AG04449 (cell line): ENCODE data around the gene UBXN7.
A peak's percentile ranks its signal among the peaks of the same experiment; 100 is the strongest.

Source experiments
- CTCF ChIA-PET: fragments of 350-600 bp; formaldehyde crosslinking; extraction: SDS; loops from one replicate; lab custom pipeline; 2021; ENCODE audit warnings: antibody characterized with exemption; lab: Yijun Ruan, JAX
- POLR2A ChIA-PET: fragments of 400-600, 350-600 bp; formaldehyde crosslinking; extraction: SDS; loops from one replicate; lab custom pipeline; 2020; ENCODE audit warnings: antibody characterized with exemption, inconsistent platforms; lab: Yijun Ruan, JAX
- DNase-seq: peaks from one replicate; pipeline ENCODE4 v3.0.0-alpha.2; 2010; ENCODE audit warnings: low read depth, low spot score
- H3K4me3 ChIP-seq: 2 replicates; pipeline ENCODE4 v1.5.1; 2011; ENCODE audit warnings: low read depth, mild to moderate bottlenecking, control low read depth, low read length
- TF ChIP-seq, protein P1 (sequence below): IDR thresholded peaks from one replicate; pipeline ENCODE4 v1.5.1; 2011; ENCODE audit warnings: mild to moderate bottlenecking, moderate library complexity, low read length, control low read depth, inconsistent platforms; ENCODE audit not compliant: insufficient read depth; ENCODE audit errors: missing control alignments

UBXN7 gene

GRCh38 chr3:196341137-196341536, 91.1 kb downstream of the UBXN7 start:
- POLR2A ChIA-PET = no interaction called here
- CTCF ChIA-PET = interaction anchor here (1.2 kb wide), 1 partner anchor 10 kb away, joined by 3 read pairs; no protein-coding TSS in a partner anchor
- H3K4me3 ChIP-seq = no peak overlapping the region
- DNase-seq = peak; percentile 14
- TF ChIP-seq, protein P1, sequence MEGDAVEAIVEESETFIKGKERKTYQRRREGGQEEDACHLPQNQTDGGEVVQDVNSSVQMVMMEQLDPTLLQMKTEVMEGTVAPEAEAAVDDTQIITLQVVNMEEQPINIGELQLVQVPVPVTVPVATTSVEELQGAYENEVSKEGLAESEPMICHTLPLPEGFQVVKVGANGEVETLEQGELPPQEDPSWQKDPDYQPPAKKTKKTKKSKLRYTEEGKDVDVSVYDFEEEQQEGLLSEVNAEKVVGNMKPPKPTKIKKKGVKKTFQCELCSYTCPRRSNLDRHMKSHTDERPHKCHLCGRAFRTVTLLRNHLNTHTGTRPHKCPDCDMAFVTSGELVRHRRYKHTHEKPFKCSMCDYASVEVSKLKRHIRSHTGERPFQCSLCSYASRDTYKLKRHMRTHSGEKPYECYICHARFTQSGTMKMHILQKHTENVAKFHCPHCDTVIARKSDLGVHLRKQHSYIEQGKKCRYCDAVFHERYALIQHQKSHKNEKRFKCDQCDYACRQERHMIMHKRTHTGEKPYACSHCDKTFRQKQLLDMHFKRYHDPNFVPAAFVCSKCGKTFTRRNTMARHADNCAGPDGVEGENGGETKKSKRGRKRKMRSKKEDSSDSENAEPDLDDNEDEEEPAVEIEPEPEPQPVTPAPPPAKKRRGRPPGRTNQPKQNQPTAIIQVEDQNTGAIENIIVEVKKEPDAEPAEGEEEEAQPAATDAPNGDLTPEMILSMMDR = no peak

DNA sequence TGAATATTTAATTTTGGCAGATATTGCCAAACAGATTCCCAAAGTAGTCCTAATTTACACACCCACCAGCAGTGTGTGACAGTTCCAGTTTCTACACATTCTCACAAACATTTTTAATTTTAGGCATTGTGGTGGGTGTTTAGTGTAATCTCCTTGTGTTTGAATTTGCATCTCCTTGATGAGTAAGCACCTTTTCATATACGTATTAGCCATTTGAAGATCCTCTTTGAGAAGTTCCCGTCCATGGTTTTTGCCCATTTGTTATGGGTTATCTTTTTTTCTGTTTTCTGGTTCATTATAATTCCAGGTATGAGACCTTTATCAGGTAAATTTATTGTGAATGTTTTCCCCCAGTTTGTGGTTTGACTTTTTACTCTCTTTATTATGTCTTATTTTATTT, 91.8 kb downstream of the UBXN7 start:
- ChIA-PET CTCF (interaction anchor here (1.2 kb wide), 1 partner anchor 11 kb away, joined by 3 read pairs; no protein-coding TSS in a partner anchor), POLR2A (no interaction called here)
- TF ChIP-seq, protein P1 = no peak
- H3K4me3 ChIP-seq = no peak overlapping the region
- DNase-seq = no peak

GRCh38 chr3:196339493-196340254, 92.6 kb downstream of the UBXN7 start:
- no peak for DNase-seq
- POLR2A ChIA-PET = no interaction called here
- no peak overlapping the region for H3K4me3 ChIP-seq
- CTCF ChIA-PET = no interaction called here
- TF ChIP-seq, protein P1 = no peak

DNA sequence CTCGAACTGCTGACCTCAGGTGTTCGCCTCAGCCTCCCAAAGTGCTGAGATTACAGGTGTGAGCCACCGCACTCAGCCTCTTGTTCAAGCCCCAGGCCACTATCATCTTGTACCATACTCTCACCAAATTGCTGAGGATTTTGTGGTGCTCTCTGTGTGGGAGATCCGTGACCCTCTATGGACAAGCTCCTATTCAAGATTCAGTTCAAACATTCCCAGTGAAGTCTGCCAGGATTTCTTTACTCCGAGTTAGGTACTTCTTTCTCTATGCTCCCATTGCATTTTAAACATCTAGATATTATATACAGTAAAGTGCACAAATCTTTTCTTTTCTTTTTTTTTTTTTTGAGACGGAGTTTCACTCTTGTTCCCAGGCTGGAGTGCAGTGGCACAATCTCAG, 93.2 kb downstream of the UBXN7 start:
- CTCF ChIA-PET = no interaction called here
- POLR2A ChIA-PET = no interaction called here
- DNase-seq = no peak
- TF ChIP-seq, protein P1 = no peak
- no peak overlapping the region for H3K4me3 ChIP-seq

GRCh38 chr3:196336319-196337145, 95.7 kb downstream of the UBXN7 start:
- ChIA-PET CTCF (no interaction called here), POLR2A (no interaction called here)
- TF ChIP-seq, protein P1 = no peak
- DNase-seq = no peak
- no peak overlapping the region for H3K4me3 ChIP-seq

DNA sequence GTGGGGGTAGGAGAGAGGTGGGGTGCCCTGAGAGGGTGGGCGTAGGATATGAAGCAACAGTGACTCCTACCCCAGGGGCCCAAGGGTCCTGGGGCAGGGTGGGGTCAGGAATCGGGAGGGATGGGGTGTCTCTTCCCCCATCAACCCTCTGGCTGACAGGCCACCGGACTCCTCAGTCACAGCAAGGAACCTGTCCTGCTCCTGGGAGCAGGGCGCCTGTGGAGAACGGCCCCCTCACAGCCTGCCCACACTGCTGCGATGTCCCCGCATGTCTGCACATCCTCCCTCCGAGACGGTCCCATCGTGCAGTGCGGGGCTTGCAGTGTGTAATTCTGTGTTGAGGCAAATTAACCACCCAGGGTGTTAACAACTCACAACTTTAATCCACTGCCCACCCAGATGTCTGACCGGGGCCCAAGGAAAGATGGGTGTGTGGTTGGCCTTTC, 96.7 kb downstream of the UBXN7 start:
- TF ChIP-seq, protein P1 = no peak
- CTCF ChIA-PET = no interaction called here
- no peak for DNase-seq
- POLR2A ChIA-PET = no interaction called here
- no peak overlapping the region for H3K4me3 ChIP-seq
